Measurements from ENCODE around the gene CACTIN.

GRCh38 chr19:3673506-3674439, 47.2 kb upstream of the CACTIN start:
- TF ChIP-seq EZH2 (IDR thresholded peaks at IDR 0.05; ENCODE audit: low read length): no peak
- TF ChIP-seq, protein P1, sequence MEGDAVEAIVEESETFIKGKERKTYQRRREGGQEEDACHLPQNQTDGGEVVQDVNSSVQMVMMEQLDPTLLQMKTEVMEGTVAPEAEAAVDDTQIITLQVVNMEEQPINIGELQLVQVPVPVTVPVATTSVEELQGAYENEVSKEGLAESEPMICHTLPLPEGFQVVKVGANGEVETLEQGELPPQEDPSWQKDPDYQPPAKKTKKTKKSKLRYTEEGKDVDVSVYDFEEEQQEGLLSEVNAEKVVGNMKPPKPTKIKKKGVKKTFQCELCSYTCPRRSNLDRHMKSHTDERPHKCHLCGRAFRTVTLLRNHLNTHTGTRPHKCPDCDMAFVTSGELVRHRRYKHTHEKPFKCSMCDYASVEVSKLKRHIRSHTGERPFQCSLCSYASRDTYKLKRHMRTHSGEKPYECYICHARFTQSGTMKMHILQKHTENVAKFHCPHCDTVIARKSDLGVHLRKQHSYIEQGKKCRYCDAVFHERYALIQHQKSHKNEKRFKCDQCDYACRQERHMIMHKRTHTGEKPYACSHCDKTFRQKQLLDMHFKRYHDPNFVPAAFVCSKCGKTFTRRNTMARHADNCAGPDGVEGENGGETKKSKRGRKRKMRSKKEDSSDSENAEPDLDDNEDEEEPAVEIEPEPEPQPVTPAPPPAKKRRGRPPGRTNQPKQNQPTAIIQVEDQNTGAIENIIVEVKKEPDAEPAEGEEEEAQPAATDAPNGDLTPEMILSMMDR (optimal IDR thresholded peaks at IDR 0.05 in 1 of 3, IDR thresholded peaks at IDR 0.05 in 1 of 3, conservative IDR thresholded peaks at IDR 0.05 in 1 of 3; ENCODE audit: extremely low read depth in 1 of 3, insufficient read depth in 2 of 3, low read length in 3 of 3): no peak
